ENCODE data around the gene INHBC. TPM values are rescaled to one million over a fixed set of nuclear protein-coding genes. Genes with fewer than 3 reads are reported as not detected.

INHBC gene
- total and polyA plus RNA-seq, 10 donors, result 0.19 TPM; not detected in 9

DNA sequence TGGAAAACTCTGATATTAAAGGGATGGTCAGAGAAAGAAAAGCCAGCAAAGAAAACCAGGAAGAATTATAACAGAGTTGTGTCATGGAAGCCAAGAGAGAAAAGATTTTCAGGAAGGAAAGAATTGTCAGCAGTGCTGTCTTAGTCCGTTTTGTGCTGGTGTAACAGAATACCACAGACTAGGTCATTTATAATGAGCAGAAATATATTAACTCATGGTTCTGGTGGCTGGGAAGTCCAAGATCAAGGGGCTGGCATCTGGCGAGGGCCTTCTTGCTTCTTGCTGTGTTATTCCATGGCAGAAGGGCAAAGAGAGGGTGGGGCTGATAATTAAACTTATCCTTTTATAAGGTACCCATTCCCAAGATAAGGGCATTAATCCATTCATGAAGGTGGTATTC, 14.1 kb downstream of the INHBC start:
- peaks cover 0 to 8% (median 0%) of the 10 kb centered on the region in 6 donors for H3K4me1 ChIP-seq
- peak; percentile 1 for DNase-seq
- H3K27ac ChIP-seq, result no peak overlapping the region
- intact Hi-C loops (cut with DNase I; ENCODE audit: low total_unique reads), result no loop called here
- peaks cover 0 to 7% (median 0%) of the 10 kb centered on the region in 7 donors for H3K27me3 ChIP-seq (replicated peaks in 1 of 7)
- TF ChIP-seq POLR2AphosphoS5 (IDR thresholded peaks at IDR 0.05) (no peak), POLR2A (IDR thresholded peaks at IDR 0.05) (no peak)
- TF ChIP-seq, protein P1, sequence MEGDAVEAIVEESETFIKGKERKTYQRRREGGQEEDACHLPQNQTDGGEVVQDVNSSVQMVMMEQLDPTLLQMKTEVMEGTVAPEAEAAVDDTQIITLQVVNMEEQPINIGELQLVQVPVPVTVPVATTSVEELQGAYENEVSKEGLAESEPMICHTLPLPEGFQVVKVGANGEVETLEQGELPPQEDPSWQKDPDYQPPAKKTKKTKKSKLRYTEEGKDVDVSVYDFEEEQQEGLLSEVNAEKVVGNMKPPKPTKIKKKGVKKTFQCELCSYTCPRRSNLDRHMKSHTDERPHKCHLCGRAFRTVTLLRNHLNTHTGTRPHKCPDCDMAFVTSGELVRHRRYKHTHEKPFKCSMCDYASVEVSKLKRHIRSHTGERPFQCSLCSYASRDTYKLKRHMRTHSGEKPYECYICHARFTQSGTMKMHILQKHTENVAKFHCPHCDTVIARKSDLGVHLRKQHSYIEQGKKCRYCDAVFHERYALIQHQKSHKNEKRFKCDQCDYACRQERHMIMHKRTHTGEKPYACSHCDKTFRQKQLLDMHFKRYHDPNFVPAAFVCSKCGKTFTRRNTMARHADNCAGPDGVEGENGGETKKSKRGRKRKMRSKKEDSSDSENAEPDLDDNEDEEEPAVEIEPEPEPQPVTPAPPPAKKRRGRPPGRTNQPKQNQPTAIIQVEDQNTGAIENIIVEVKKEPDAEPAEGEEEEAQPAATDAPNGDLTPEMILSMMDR (IDR thresholded peaks at IDR 0.05 in 8 of 11, conservative IDR thresholded peaks at IDR 0.05 in 3 of 11), result no peak
- no peak overlapping the region for H3K4me3 ChIP-seq
- H3K9me3 ChIP-seq, result no peaks in the 10 kb centered on the region
- 61 to 83% (median 76%) methylated on average over 2 of the region's 2 CpGs for WGBS, 5 donors
- no peaks in the 10 kb centered on the region for H3K36me3 ChIP-seq

DNA sequence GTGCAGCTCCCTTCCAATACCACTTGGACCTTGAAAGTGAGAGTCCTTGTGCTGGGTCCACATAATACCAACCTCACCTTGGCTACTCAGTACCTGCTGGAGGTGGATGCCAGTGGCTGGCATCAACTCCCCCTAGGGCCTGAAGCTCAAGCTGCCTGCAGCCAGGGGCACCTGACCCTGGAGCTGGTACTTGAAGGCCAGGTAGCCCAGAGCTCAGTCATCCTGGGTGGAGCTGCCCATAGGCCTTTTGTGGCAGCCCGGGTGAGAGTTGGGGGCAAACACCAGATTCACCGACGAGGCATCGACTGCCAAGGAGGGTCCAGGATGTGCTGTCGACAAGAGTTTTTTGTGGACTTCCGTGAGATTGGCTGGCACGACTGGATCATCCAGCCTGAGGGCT, 14.8 kb downstream of the INHBC start:
- no peaks in the 10 kb centered on the region for H3K9me3 ChIP-seq
- 80 to 97% (median 96%) methylated on average over 1 to 7 of the region's 7 CpGs for WGBS, 5 donors
- no peak overlapping the region for H3K27ac ChIP-seq
- peaks cover 0 to 7% (median 0%) of the 10 kb centered on the region in 7 donors for H3K27me3 ChIP-seq (replicated peaks in 1 of 7)
- DNase-seq, result peak; percentile 22
- no peak for TF ChIP-seq POLR2A (IDR thresholded peaks at IDR 0.05)
- TF ChIP-seq, protein P1 (IDR thresholded peaks at IDR 0.05 in 8 of 11, conservative IDR thresholded peaks at IDR 0.05 in 3 of 11), result no peak
- TF ChIP-seq POLR2AphosphoS5 (IDR thresholded peaks at IDR 0.05), result no peak
- H3K4me1 ChIP-seq, result peaks cover 0 to 8% (median 0%) of the 10 kb centered on the region in 6 donors
- intact Hi-C loops (cut with DNase I; ENCODE audit: low total_unique reads), result no loop called here
- H3K36me3 ChIP-seq, result no peaks in the 10 kb centered on the region
- no peak overlapping the region for H3K4me3 ChIP-seq

DNA sequence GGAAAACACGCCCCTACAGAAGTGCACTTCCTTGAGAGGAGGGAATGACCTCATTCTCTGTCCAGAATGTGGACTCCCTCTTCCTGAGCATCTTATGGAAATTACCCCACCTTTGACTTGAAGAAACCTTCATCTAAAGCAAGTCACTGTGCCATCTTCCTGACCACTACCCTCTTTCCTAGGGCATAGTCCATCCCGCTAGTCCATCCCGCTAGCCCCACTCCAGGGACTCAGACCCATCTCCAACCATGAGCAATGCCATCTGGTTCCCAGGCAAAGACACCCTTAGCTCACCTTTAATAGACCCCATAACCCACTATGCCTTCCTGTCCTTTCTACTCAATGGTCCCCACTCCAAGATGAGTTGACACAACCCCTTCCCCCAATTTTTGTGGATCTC, 15.5 kb downstream of the INHBC start:
- Histone ChIP-seq H3K4me1 (peaks cover 0 to 8% (median 0%) of the 10 kb centered on the region in 6 donors), H3K27me3 (replicated peaks in 1 of 7) (peaks cover 0 to 7% (median 0%) of the 10 kb centered on the region in 7 donors), H3K27ac (no peak overlapping the region), H3K9me3 (no peaks in the 10 kb centered on the region), H3K4me3 (no peak overlapping the region), H3K36me3 (no peaks in the 10 kb centered on the region)
- WGBS, 5 donors, result 73 to 100% (median 97%) methylated on average over 3 of the region's 3 CpGs
- TF ChIP-seq POLR2A (IDR thresholded peaks at IDR 0.05) (no peak), POLR2AphosphoS5 (IDR thresholded peaks at IDR 0.05) (no peak)
- TF ChIP-seq, protein P1 (IDR thresholded peaks at IDR 0.05 in 8 of 11, conservative IDR thresholded peaks at IDR 0.05 in 3 of 11), result no peak
- DNase-seq, result no peak
- intact Hi-C loops (cut with DNase I; ENCODE audit: low total_unique reads), result loop anchor here (5.0 kb wide), 1 partner anchor 188 kb away; no protein-coding TSS in a partner anchor

DNA sequence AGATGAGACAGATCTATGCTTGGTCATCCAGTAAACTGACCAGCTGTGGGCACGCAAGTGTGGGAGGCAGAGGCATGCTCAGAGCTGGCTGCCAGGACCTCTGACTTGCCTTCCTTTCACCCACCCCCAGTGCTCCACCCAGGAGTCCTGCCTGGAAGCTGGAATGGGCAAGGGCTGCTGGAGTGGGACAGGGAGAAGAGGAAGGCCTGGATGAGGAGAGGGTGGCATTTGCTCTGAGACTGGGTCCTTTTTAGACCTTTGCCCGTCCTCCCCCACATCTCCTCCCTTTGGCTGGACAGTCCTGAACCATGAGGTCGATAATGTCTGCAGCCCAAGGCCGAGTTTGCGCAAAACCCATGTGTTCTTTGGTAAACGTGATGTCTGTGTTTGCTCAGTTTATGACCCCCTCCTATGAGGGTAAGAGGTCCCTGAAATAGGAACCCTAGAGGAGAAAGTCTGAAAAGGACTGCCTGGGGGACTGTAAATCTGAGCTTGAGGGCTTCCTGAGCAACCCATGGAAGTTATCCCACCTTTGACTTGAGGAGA, 16.7 kb downstream of the INHBC start:
- Histone ChIP-seq H3K27ac (no peak overlapping the region), H3K9me3 (no peaks in the 10 kb centered on the region), H3K27me3 (replicated peaks in 1 of 7) (peaks cover 0 to 7% (median 0%) of the 10 kb centered on the region in 7 donors), H3K36me3 (no peaks in the 10 kb centered on the region), H3K4me3 (no peak overlapping the region), H3K4me1 (peaks cover 0 to 19% (median 3%) of the 10 kb centered on the region in 6 donors)
- TF ChIP-seq POLR2A (IDR thresholded peaks at IDR 0.05) (no peak), POLR2AphosphoS5 (IDR thresholded peaks at IDR 0.05) (no peak)
- TF ChIP-seq, protein P1 (IDR thresholded peaks at IDR 0.05 in 8 of 11, conservative IDR thresholded peaks at IDR 0.05 in 3 of 11), result no peak
- intact Hi-C loops (cut with DNase I; ENCODE audit: low total_unique reads), result loop anchor here (5.0 kb wide), 1 partner anchor 189 kb away; no protein-coding TSS in a partner anchor
- WGBS, 5 donors, result 63 to 83% (median 78%) methylated on average over 6 of the region's 6 CpGs
- DNase-seq, result peak; percentile 54

Measured in spleen (tissue), 11 donors.